RWPE2 (cell line): ENCODE measurements around the gene NAP1L1.

Experiments
- ATAC-seq: fragments of 200-7000 bp; cut with Tn5 transposase; 3 replicates; pipeline ENCODE4 v1.9.1; 2021; ENCODE audit warnings: low read depth
- DNase-seq: peaks from one replicate; pipeline ENCODE4 v3.0.0-alpha.2; 2020; ENCODE audit warnings: low spot score
- H3K27ac ChIP-seq: fragments of 450-650 bp; 2 replicates; pipeline ENCODE4 v1.5.1; 2017; ENCODE audit warnings: mild to moderate bottlenecking; ENCODE audit not compliant: poor library complexity, severe bottlenecking
- H3K27me3 ChIP-seq: fragments of 250-450 bp; sonication (Bioruptor Pico); 2 replicates; pipeline ENCODE4 v1.5.1; 2021; ENCODE audit warnings: mild to moderate bottlenecking, moderate library complexity; ENCODE audit not compliant: insufficient read depth, poor library complexity, severe bottlenecking
- H3K36me3 ChIP-seq: fragments of 250-450 bp; sonication (Bioruptor Pico); 2 replicates; pipeline ENCODE4 v1.5.1; 2020; ENCODE audit warnings: low read depth, mild to moderate bottlenecking, moderate library complexity
- H3K4me1 ChIP-seq: fragments of 250-450 bp; sonication (Bioruptor Pico); 2 replicates; pipeline ENCODE4 v1.5.1; 2021; ENCODE audit warnings: mild to moderate bottlenecking, moderate library complexity; ENCODE audit not compliant: insufficient read depth, poor library complexity, severe bottlenecking
- H3K4me3 ChIP-seq: fragments of 250-450 bp; sonication (Bioruptor Pico); 2 replicates; pipeline ENCODE4 v1.5.1; 2021; ENCODE audit warnings: mild to moderate bottlenecking, moderate library complexity; ENCODE audit not compliant: severe bottlenecking
- H3K9me3 ChIP-seq: fragments of 250-450 bp; sonication (Bioruptor Pico); 2 replicates; pipeline ENCODE4 v1.5.1; 2021; ENCODE audit warnings: mild to moderate bottlenecking, moderate library complexity; ENCODE audit not compliant: severe bottlenecking
- CTCF ChIP-seq: fragments of 450-650 bp; IDR thresholded peaks from one replicate; pipeline ENCODE4 v1.5.1; 2017; ENCODE audit warnings: mild to moderate bottlenecking, moderate library complexity; ENCODE audit not compliant: poor library complexity, severe bottlenecking

The NAP1L1 gene

GRCh38 chr12:76111209-76111749 is 26.8 kb upstream of the NAP1L1 start:
- Histone ChIP-seq H3K4me1 (no peaks in the 10 kb centered on the region), H3K36me3 (no peaks in the 10 kb centered on the region), H3K9me3 (no peaks in the 10 kb centered on the region), H3K27ac (no peak overlapping the region), H3K4me3 (no peak overlapping the region), H3K27me3 (no peaks in the 10 kb centered on the region)
- DNase-seq (no peak), ATAC-seq (no peak)
- no peak for TF ChIP-seq CTCF

GRCh38 chr12:76109879-76110278 is 25.4 kb upstream of the NAP1L1 start:
- H3K36me3 ChIP-seq: no peaks in the 10 kb centered on the region
- H3K4me3 ChIP-seq: no peak overlapping the region
- no peak for DNase-seq
- no peaks in the 10 kb centered on the region for H3K27me3 ChIP-seq
- no peaks in the 10 kb centered on the region for H3K4me1 ChIP-seq
- H3K9me3 ChIP-seq: no peaks in the 10 kb centered on the region
- ATAC-seq: no peak
- H3K27ac ChIP-seq: no peak overlapping the region
- TF ChIP-seq CTCF: no peak

GRCh38 chr12:76108356-76108755 is 23.9 kb upstream of the NAP1L1 start:
- H3K9me3 ChIP-seq: no peaks in the 10 kb centered on the region
- H3K27ac ChIP-seq: no peak overlapping the region
- no peak for DNase-seq
- TF ChIP-seq CTCF: no peak
- no peaks in the 10 kb centered on the region for H3K36me3 ChIP-seq
- no peaks in the 10 kb centered on the region for H3K27me3 ChIP-seq
- no peak for ATAC-seq
- H3K4me1 ChIP-seq: no peaks in the 10 kb centered on the region
- no peak overlapping the region for H3K4me3 ChIP-seq

GRCh38 chr12:76106631-76107030 is 22.1 kb upstream of the NAP1L1 start:
- TF ChIP-seq CTCF: no peak
- Histone ChIP-seq H3K36me3 (no peaks in the 10 kb centered on the region), H3K4me3 (no peak overlapping the region), H3K9me3 (no peaks in the 10 kb centered on the region), H3K27me3 (no peaks in the 10 kb centered on the region), H3K27ac (no peak overlapping the region), H3K4me1 (no peaks in the 10 kb centered on the region)
- ATAC-seq (no peak), DNase-seq (no peak)

- H3K4me3 ChIP-seq: no peak overlapping the region
- no peak for DNase-seq
- no peaks in the 10 kb centered on the region for H3K4me1 ChIP-seq
- no peaks in the 10 kb centered on the region for H3K9me3 ChIP-seq
- no peak for TF ChIP-seq CTCF
- H3K27ac ChIP-seq: no peak overlapping the region
- H3K27me3 ChIP-seq: no peaks in the 10 kb centered on the region
- no peak for ATAC-seq
- no peaks in the 10 kb centered on the region for H3K36me3 ChIP-seq
Measured at GRCh38 chr12:76103958-76104357, 19.5 kb upstream of the NAP1L1 start.
